NCI-H510A treated with DMSO at 0.1 percent for 48 hours (cell line): Measurements from ENCODE around the gene NSUN5.
"Not testable (repeated sequence)": the region's sequence is repeated elsewhere in the genome, so short reads cannot be mapped to it uniquely, and the experiment has no call there.

ENCODE experiments used
- DNase-seq: peaks from one replicate; lab custom pipeline; 2025; lab: John Stamatoyannopoulos, UW

NSUN5 gene

GRCh38 chr7:73277210-73277609 lies 31.4 kb downstream of the NSUN5 start:
- not testable (repeated sequence) for DNase-seq

DNA sequence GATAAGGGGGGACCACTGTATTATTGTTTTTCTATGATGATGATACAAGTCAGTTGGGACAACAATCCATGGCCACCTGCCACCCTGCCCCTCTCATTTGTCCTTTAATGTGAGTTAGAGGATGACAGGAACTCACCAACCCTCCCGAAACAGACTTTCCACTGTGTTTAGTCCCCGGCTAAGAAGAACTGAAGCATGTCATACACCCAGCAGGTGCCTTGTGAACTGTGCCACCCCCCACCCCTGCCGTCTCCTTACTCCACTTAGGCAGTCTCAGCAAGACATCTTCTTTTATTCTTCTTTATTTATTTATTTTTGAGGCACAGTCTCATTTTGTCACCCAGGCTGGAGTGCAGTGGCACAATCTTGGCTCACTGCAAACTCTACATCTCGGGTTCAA lies 40.8 kb downstream of the NSUN5 start:
- DNase-seq, result not testable (repeated sequence)

DNA sequence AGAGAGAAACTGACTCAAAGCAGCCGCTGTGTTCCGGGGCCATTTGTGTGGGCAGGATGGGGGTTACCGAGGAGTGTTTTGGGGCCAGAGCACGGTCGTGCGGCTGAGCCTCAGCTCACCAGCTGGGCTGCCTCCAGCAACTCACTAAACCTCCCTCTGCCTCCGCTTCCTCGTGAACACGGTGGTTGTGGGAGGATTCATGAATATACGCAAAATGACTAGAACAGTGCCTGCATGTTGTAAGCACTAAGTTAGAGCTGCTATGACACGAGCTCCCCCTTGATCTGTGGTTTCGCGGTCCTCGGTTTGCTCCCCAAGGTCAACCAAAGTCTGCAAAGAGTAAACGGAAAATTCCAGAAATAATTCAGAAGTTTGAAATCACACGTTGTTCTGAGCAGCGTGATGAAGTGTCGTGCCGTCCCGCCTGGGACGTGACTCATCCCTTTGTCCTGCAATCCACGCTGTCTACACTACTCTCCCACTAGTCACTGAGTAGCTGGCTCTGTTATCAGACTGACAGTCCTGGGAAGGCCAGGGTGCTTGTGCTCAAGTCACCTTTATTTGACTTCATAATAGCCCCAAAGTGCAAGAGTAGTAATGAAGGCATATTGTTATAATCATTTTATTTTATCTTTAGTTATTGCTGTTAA lies 41.8 kb downstream of the NSUN5 start:
- DNase-seq, result not testable (repeated sequence)

GRCh38 chr7:73262416-73262815 lies 46.2 kb downstream of the NSUN5 start:
- DNase-seq, result not testable (repeated sequence)
